ENCODE data around the gene PTGR2. TPM values are rescaled to one million over a fixed set of nuclear protein-coding genes. Genes with fewer than 3 reads are reported as not detected.

The PTGR2 gene
- total and polyA plus RNA-seq, 2 donors (not counting 1 experiment from before 2014, with no cell fraction given) = 5.6 to 7.9 TPM

DNA sequence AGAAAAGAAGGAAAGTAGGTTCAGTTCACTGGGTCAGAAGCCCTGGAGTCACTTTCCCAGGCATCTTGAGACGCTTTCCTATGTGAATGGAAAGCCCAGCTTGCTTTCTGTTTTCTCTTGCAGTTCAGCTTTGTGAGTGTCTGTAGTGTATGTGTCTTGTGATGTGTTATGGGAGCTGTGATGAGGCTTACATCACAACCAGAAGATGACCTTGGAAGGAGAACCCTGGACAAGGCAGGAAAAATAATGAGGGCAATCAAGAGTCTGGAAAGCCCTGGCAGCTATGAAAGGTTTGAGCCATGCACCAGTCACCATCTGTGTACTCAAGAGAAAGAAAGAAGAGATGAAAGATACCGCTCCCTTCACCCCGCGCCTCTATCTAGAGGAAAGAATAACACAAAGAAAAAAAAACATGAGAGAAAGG is 35.2 kb upstream of the PTGR2 start:
- TF ChIP-seq EZH2 (IDR thresholded peaks at IDR 0.05; ENCODE audit: low read length, missing control alignments) = no peak
- TF ChIP-seq, protein P1, sequence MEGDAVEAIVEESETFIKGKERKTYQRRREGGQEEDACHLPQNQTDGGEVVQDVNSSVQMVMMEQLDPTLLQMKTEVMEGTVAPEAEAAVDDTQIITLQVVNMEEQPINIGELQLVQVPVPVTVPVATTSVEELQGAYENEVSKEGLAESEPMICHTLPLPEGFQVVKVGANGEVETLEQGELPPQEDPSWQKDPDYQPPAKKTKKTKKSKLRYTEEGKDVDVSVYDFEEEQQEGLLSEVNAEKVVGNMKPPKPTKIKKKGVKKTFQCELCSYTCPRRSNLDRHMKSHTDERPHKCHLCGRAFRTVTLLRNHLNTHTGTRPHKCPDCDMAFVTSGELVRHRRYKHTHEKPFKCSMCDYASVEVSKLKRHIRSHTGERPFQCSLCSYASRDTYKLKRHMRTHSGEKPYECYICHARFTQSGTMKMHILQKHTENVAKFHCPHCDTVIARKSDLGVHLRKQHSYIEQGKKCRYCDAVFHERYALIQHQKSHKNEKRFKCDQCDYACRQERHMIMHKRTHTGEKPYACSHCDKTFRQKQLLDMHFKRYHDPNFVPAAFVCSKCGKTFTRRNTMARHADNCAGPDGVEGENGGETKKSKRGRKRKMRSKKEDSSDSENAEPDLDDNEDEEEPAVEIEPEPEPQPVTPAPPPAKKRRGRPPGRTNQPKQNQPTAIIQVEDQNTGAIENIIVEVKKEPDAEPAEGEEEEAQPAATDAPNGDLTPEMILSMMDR (conservative IDR thresholded peaks at IDR 0.05 in 1 of 2, IDR thresholded peaks at IDR 0.05 in 1 of 2; ENCODE audit: low read depth in 1 of 2, low read length in 2 of 2) = no peak

DNA sequence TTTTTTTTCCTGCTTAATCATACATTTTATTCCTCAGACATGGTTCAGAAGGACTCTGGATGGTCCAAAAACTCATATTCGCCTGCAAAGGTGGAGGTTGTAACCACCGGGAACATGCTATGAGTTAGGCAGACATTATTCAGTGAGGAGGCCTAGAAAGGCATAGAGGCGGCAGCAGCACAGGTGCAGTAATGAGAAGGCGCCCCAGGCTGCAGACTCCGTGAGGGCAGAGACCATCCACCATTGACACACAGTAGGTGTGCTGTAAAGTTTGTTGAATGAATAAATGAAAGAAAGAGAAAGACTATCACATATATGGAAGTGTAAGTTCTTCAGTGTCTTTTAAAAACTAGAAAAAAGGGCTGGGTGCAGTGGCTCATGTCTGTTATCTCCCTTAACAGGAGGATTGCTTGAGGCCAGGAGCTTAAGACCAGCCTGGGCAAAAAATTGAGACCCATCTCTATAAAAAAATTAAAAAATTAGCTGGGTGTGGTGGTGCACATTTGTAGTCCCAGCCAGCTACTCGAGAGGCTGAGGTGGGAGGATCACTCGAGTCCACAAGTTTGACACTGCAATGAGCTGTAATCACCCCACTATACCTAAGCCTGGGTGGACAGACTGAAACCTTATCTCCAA is 34.5 kb upstream of the PTGR2 start:
- DNase-seq (ENCODE audit: low read depth in 2 of 2) = no peak
- Histone ChIP-seq H3K27me3 (ENCODE audit: control insufficient read depth, insufficient read depth, low read length) (no peaks in the 10 kb centered on the region), H3K9me3 (ENCODE audit: control insufficient read depth, insufficient read depth, low read depth, low read length) (no peaks in the 10 kb centered on the region), H3K4me2 (ENCODE audit: extremely low read depth, insufficient read depth, low read length) (no peak overlapping the region), H3K79me2 (ENCODE audit: control insufficient read depth, insufficient read depth, low read length) (no peaks in the 10 kb centered on the region), H2AFZ (ENCODE audit: low read length) (no peak overlapping the region), H4K20me1 (ENCODE audit: control insufficient read depth, extremely low read depth, insufficient read depth, low read length) (no peaks in the 10 kb centered on the region), H3K9ac (ENCODE audit: insufficient read depth, low read length) (no peak overlapping the region), H3K4me1 (ENCODE audit: control insufficient read depth, extremely low read depth, insufficient read depth, low read length) (no peaks in the 10 kb centered on the region), H3K4me3 (replicated peaks in 1 of 4; ENCODE audit: control extremely low read depth in 1 of 4, insufficient read depth in 1 of 4, low read depth in 3 of 4, low read length in 4 of 4) (no peak overlapping the region), H3K36me3 (ENCODE audit: control insufficient read depth, insufficient read depth, low read length) (no peaks in the 10 kb centered on the region), H3K27ac (ENCODE audit: insufficient read depth, low read length) (no peak overlapping the region)
- no peak for TF ChIP-seq EZH2 (IDR thresholded peaks at IDR 0.05; ENCODE audit: low read length, missing control alignments)
- TF ChIP-seq, protein P1 (conservative IDR thresholded peaks at IDR 0.05 in 1 of 2, IDR thresholded peaks at IDR 0.05 in 1 of 2; ENCODE audit: low read depth in 1 of 2, low read length in 2 of 2) = no peak

More for the DNA sequence above, 35.2 kb upstream of the PTGR2 start:
- Histone ChIP-seq H3K36me3 (ENCODE audit: control insufficient read depth, insufficient read depth, low read length) (no peaks in the 10 kb centered on the region), H4K20me1 (ENCODE audit: control insufficient read depth, extremely low read depth, insufficient read depth, low read length) (no peaks in the 10 kb centered on the region), H3K9me3 (ENCODE audit: control insufficient read depth, insufficient read depth, low read depth, low read length) (no peaks in the 10 kb centered on the region), H3K4me3 (replicated peaks in 1 of 4; ENCODE audit: control extremely low read depth in 1 of 4, insufficient read depth in 1 of 4, low read depth in 3 of 4, low read length in 4 of 4) (no peak overlapping the region), H3K4me1 (ENCODE audit: control insufficient read depth, extremely low read depth, insufficient read depth, low read length) (no peaks in the 10 kb centered on the region), H2AFZ (ENCODE audit: low read length) (no peak overlapping the region), H3K4me2 (ENCODE audit: extremely low read depth, insufficient read depth, low read length) (peak overlapping the region; percentile 40), H3K79me2 (ENCODE audit: control insufficient read depth, insufficient read depth, low read length) (no peaks in the 10 kb centered on the region), H3K27me3 (ENCODE audit: control insufficient read depth, insufficient read depth, low read length) (no peaks in the 10 kb centered on the region), H3K27ac (ENCODE audit: insufficient read depth, low read length) (no peak overlapping the region), H3K9ac (ENCODE audit: insufficient read depth, low read length) (no peak overlapping the region)
- DNase-seq (ENCODE audit: low read depth in 2 of 2) = peak; percentile 67 to 74

DNA sequence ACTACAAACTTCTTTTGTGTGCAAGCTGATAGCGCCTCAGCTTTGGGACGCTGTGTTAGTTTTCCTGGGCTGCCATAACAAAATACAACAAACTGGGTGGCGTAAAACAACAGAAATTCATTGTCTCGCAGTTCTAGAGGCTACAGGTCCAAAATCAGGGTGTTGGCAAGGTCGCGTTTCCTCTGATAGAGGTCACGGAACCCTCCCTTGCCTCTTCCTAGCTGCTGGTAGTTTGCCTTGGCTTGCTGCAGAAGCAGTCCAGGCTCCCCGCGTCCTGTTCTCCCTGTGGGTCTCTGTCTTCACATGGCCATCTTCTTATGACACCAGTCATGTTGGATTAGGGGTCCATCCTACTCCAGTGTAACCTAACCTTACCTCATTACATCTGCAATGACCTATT is 32.8 kb upstream of the PTGR2 start:
- Histone ChIP-seq H3K4me3 (replicated peaks in 1 of 4; ENCODE audit: control extremely low read depth in 1 of 4, insufficient read depth in 1 of 4, low read depth in 3 of 4, low read length in 4 of 4) (no peak overlapping the region), H3K27ac (ENCODE audit: insufficient read depth, low read length) (no peak overlapping the region), H3K27me3 (ENCODE audit: control insufficient read depth, insufficient read depth, low read length) (no peaks in the 10 kb centered on the region), H3K79me2 (ENCODE audit: control insufficient read depth, insufficient read depth, low read length) (no peaks in the 10 kb centered on the region), H2AFZ (ENCODE audit: low read length) (no peak overlapping the region), H3K36me3 (ENCODE audit: control insufficient read depth, insufficient read depth, low read length) (no peaks in the 10 kb centered on the region), H3K9ac (ENCODE audit: insufficient read depth, low read length) (no peak overlapping the region), H3K4me2 (ENCODE audit: extremely low read depth, insufficient read depth, low read length) (no peak overlapping the region), H3K9me3 (ENCODE audit: control insufficient read depth, insufficient read depth, low read depth, low read length) (no peaks in the 10 kb centered on the region), H3K4me1 (ENCODE audit: control insufficient read depth, extremely low read depth, insufficient read depth, low read length) (no peaks in the 10 kb centered on the region), H4K20me1 (ENCODE audit: control insufficient read depth, extremely low read depth, insufficient read depth, low read length) (no peaks in the 10 kb centered on the region)
- DNase-seq (ENCODE audit: low read depth in 2 of 2) = no peak
- TF ChIP-seq, protein P1 (conservative IDR thresholded peaks at IDR 0.05 in 1 of 2, IDR thresholded peaks at IDR 0.05 in 1 of 2; ENCODE audit: low read depth in 1 of 2, low read length in 2 of 2) = no peak
- no peak for TF ChIP-seq EZH2 (IDR thresholded peaks at IDR 0.05; ENCODE audit: low read length, missing control alignments)
